Measurements from ENCODE around the gene NKAIN2.

NKAIN2 gene

DNA sequence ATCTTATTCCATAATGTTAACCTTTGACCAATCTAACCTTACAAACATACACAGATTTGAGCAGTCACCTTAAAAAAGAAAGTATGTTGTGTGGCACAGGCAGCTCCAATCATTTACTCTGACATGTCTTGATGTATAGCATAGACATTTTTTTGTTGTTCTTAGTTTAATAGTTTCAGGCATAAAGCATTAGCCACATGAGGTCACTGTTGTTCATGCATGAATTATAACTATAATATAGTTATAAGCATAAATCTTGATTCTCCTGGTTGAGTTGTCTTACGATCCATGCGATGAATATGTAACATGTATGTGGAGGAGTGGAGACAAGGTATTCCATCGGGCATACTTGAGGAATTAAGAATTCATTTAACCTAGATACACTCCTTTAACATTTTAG, 26.1 kb upstream of the NKAIN2 start:
- TF ChIP-seq TCF4 (CRISPR knock-in tag; IDR thresholded peaks at IDR 0.05; ENCODE audit: borderline replicate concordance) = no peak
- TF ChIP-seq ISL1 (CRISPR knock-in tag; IDR thresholded peaks at IDR 0.05) = no peak
- TF ChIP-seq, protein P1, sequence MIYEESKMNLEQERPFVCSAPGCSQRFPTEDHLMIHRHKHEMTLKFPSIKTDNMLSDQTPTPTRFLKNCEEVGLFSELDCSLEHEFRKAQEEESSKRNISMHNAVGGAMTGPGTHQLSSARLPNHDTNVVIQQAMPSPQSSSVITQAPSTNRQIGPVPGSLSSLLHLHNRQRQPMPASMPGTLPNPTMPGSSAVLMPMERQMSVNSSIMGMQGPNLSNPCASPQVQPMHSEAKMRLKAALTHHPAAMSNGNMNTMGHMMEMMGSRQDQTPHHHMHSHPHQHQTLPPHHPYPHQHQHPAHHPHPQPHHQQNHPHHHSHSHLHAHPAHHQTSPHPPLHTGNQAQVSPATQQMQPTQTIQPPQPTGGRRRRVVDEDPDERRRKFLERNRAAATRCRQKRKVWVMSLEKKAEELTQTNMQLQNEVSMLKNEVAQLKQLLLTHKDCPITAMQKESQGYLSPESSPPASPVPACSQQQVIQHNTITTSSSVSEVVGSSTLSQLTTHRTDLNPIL (CRISPR knock-in tag; IDR thresholded peaks at IDR 0.05; ENCODE audit: low read depth) = no peak
- ATAC-seq = no peak

DNA sequence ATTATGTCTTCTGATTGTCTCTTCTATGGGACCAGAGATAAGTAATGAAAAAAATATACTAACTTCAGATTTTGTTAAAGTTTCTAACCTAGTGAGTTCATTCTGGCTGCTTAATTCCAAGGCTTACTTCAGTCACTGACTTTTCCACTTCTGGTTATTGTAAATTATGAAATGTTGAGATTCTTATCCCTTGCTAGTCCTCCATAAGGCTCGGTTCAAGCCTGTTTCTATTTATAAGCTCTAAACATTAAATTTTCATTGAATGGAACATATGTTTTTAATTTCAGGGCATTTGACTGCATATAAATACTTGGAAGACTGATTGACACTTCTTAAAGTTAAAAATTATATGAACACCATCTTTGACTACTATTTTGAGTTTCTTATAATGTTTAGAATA, 23.6 kb upstream of the NKAIN2 start:
- ATAC-seq = no peak
- TF ChIP-seq ARNTL (CRISPR knock-in tag; IDR thresholded peaks at IDR 0.05; ENCODE audit: borderline replicate concordance, low read depth) = no peak
- no peak for TF ChIP-seq GLIS3 (CRISPR knock-in tag; IDR thresholded peaks at IDR 0.05)
- TF ChIP-seq ISL1 (CRISPR knock-in tag; IDR thresholded peaks at IDR 0.05) = no peak
- TF ChIP-seq, protein P2, sequence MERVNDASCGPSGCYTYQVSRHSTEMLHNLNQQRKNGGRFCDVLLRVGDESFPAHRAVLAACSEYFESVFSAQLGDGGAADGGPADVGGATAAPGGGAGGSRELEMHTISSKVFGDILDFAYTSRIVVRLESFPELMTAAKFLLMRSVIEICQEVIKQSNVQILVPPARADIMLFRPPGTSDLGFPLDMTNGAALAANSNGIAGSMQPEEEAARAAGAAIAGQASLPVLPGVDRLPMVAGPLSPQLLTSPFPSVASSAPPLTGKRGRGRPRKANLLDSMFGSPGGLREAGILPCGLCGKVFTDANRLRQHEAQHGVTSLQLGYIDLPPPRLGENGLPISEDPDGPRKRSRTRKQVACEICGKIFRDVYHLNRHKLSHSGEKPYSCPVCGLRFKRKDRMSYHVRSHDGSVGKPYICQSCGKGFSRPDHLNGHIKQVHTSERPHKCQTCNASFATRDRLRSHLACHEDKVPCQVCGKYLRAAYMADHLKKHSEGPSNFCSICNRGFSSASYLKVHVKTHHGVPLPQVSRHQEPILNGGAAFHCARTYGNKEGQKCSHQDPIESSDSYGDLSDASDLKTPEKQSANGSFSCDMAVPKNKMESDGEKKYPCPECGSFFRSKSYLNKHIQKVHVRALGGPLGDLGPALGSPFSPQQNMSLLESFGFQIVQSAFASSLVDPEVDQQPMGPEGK (CRISPR knock-in tag; IDR thresholded peaks at IDR 0.05; ENCODE audit: borderline replicate concordance) = no peak
- no peak for TF ChIP-seq ZC3H10 (CRISPR knock-in tag; IDR thresholded peaks at IDR 0.05)

DNA sequence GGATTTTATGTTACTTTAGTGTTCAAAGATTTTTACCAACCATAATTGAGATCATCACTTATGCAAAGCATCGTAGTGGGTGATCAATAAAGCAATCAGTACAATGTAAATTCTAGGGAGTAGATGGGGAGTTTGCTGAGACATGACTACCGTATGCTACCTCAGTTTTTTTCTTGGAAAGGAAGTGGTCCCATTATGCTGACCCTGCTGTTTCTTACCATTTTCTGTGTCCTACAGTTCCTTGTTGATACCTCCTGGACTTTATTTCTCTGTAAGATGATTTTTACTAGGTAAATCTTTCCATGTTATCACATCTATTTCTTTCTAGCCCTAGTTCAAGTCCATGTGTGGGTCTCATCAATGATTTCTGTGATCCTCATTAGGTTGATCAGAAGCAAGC, 19.3 kb upstream of the NKAIN2 start:
- ATAC-seq = no peak
- TF ChIP-seq TCF4 (CRISPR knock-in tag; IDR thresholded peaks at IDR 0.05; ENCODE audit: borderline replicate concordance) (no peak), ZC3H10 (CRISPR knock-in tag; IDR thresholded peaks at IDR 0.05) (no peak), GLIS3 (CRISPR knock-in tag; IDR thresholded peaks at IDR 0.05) (no peak), TOX (CRISPR knock-in tag; IDR thresholded peaks at IDR 0.05; ENCODE audit: borderline replicate concordance) (no peak), SNAI2 (CRISPR knock-in tag; IDR thresholded peaks at IDR 0.05) (no peak), PPARA (CRISPR knock-in tag; IDR thresholded peaks at IDR 0.05; ENCODE audit: borderline replicate concordance) (no peak), ZNF70 (CRISPR knock-in tag; IDR thresholded peaks at IDR 0.05) (no peak), ARNTL (CRISPR knock-in tag; IDR thresholded peaks at IDR 0.05; ENCODE audit: borderline replicate concordance, low read depth) (no peak), OSR1 (CRISPR knock-in tag; IDR thresholded peaks at IDR 0.05) (no peak), ESRRG (CRISPR knock-in tag; IDR thresholded peaks at IDR 0.05) (no peak), BACH2 (CRISPR knock-in tag; IDR thresholded peaks at IDR 0.05; ENCODE audit: borderline replicate concordance) (no peak), ZFP3 (CRISPR knock-in tag; IDR thresholded peaks at IDR 0.05) (no peak), RARB (CRISPR knock-in tag; IDR thresholded peaks at IDR 0.05) (no peak), CSDC2 (CRISPR knock-in tag; IDR thresholded peaks at IDR 0.05) (no peak), ZFP30 (CRISPR knock-in tag; IDR thresholded peaks at IDR 0.05) (no peak), ISL1 (CRISPR knock-in tag; IDR thresholded peaks at IDR 0.05) (no peak)
- TF ChIP-seq, protein P3, sequence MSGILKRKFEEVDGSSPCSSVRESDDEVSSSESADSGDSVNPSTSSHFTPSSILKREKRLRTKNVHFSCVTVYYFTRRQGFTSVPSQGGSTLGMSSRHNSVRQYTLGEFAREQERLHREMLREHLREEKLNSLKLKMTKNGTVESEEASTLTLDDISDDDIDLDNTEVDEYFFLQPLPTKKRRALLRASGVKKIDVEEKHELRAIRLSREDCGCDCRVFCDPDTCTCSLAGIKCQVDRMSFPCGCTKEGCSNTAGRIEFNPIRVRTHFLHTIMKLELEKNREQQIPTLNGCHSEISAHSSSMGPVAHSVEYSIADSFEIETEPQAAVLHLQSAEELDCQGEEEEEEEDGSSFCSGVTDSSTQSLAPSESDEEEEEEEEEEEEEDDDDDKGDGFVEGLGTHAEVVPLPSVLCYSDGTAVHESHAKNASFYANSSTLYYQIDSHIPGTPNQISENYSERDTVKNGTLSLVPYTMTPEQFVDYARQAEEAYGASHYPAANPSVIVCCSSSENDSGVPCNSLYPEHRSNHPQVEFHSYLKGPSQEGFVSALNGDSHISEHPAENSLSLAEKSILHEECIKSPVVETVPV (CRISPR knock-in tag; IDR thresholded peaks at IDR 0.05) = no peak
- TF ChIP-seq, protein P4, sequence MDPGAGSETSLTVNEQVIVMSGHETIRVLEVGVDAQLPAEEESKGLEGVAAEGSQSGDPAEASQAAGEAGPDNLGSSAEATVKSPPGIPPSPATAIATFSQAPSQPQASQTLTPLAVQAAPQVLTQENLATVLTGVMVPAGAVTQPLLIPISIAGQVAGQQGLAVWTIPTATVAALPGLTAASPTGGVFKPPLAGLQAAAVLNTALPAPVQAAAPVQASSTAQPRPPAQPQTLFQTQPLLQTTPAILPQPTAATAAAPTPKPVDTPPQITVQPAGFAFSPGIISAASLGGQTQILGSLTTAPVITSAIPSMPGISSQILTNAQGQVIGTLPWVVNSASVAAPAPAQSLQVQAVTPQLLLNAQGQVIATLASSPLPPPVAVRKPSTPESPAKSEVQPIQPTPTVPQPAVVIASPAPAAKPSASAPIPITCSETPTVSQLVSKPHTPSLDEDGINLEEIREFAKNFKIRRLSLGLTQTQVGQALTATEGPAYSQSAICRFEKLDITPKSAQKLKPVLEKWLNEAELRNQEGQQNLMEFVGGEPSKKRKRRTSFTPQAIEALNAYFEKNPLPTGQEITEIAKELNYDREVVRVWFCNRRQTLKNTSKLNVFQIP (CRISPR knock-in tag; IDR thresholded peaks at IDR 0.05; ENCODE audit: borderline replicate concordance, low read depth) = no peak
- TF ChIP-seq, protein P5, sequence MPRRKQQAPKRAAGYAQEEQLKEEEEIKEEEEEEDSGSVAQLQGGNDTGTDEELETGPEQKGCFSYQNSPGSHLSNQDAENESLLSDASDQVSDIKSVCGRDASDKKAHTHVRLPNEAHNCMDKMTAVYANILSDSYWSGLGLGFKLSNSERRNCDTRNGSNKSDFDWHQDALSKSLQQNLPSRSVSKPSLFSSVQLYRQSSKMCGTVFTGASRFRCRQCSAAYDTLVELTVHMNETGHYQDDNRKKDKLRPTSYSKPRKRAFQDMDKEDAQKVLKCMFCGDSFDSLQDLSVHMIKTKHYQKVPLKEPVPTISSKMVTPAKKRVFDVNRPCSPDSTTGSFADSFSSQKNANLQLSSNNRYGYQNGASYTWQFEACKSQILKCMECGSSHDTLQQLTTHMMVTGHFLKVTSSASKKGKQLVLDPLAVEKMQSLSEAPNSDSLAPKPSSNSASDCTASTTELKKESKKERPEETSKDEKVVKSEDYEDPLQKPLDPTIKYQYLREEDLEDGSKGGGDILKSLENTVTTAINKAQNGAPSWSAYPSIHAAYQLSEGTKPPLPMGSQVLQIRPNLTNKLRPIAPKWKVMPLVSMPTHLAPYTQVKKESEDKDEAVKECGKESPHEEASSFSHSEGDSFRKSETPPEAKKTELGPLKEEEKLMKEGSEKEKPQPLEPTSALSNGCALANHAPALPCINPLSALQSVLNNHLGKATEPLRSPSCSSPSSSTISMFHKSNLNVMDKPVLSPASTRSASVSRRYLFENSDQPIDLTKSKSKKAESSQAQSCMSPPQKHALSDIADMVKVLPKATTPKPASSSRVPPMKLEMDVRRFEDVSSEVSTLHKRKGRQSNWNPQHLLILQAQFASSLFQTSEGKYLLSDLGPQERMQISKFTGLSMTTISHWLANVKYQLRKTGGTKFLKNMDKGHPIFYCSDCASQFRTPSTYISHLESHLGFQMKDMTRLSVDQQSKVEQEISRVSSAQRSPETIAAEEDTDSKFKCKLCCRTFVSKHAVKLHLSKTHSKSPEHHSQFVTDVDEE (CRISPR knock-in tag; IDR thresholded peaks at IDR 0.05) = no peak
